HCT116 (cell line): ENCODE measurements around the gene BBX. TPM values are rescaled to one million over a fixed set of nuclear protein-coding genes. Genes with fewer than 3 reads are reported as not detected.

Experiments used
- ATAC-seq: fragments of 200-7000 bp; cut with Tn5 transposase; 2 replicates; pipeline ENCODE4 v1.9.1; 2020; ENCODE audit warnings: mild to moderate bottlenecking, moderate library complexity
- BruUV-seq: library from RNA; stranded (reverse); fragments of 400-500 nt; replicated peaks from 2 replicates; lab custom pipeline; 2021; lab: Mats Ljungman, UMichigan
- CTCF ChIA-PET: fragments of 300-600 bp; sonication (Branson Sonifier 250); formaldehyde crosslinking; loops from one replicate; lab custom pipeline; 2021; ENCODE audit warnings: antibody characterized with exemption; lab: Charles Lee
- POLR2A ChIA-PET: fragments of 300-600, 350-600 bp; sonication (Branson Sonifier 250); formaldehyde crosslinking; loops from one replicate; lab custom pipeline; 2021; ENCODE audit warnings: antibody characterized with exemption; lab: Charles Lee
- RAD21 ChIA-PET, 2 experiments: fragments of 300-600 bp; sonication (Branson Sonifier 250); formaldehyde crosslinking; loops; one replicate each; lab custom pipeline; 2023; ENCODE audit warnings: low total read pairs in 2 of 2; ENCODE audit not compliant: uncharacterized antibody in 2 of 2, unreplicated experiment in 2 of 2, low non-redundant PET in 1 of 2; lab: Charles Lee
- DNase-seq: peaks from one replicate; pipeline ENCODE4 v3.0.0-alpha.2; 2010; ENCODE audit warnings: low read depth, low spot score
- H2AFZ ChIP-seq: fragments of 200-600 bp; shearing (Covaris generic), sonication (generic); 2 replicates; pipeline ENCODE4 v1.6.1; 2017; ENCODE audit warnings: low read depth, mixed run types, mixed read lengths, antibody characterized with exemption, low read length; ENCODE audit not compliant: poor library complexity, severe bottlenecking
- H3K27ac ChIP-seq: 2 replicates; pipeline ENCODE4 v1.5.1; 2012; ENCODE audit warnings: low read depth, low read length
- H3K27me3 ChIP-seq: fragments of 200-600 bp; sonication (generic); 2 replicates; pipeline ENCODE4 v1.6.1; 2016; ENCODE audit warnings: mixed run types, low read length, mixed read lengths; ENCODE audit not compliant: insufficient read depth
- H3K36me3 ChIP-seq, 2 experiments: fragments of 200-500 bp in 1 of 2; fragments of 200-600 bp in 1 of 2; sonication (Bioruptor generic) in 1 of 2; sonication (generic) in 1 of 2; 2 replicates each; pipeline versions ENCODE4 v1.5.1 to v1.6.1; 2014 to 2016; ENCODE audit warnings: low read length in 2 of 2, inconsistent platforms in 1 of 2, mixed read lengths in 1 of 2, mixed run types in 1 of 2; ENCODE audit not compliant: insufficient read depth in 2 of 2, control insufficient read depth in 1 of 2
- H3K4me1 ChIP-seq, 2 experiments: fragments of 200-600 bp in 1 of 2; sonication (generic) in 1 of 2; 2 replicates each; pipeline versions ENCODE4 v1.5.1 to v1.6.1; 2012 to 2017; ENCODE audit warnings: low read length in 2 of 2, inconsistent platforms in 1 of 2, mild to moderate bottlenecking in 1 of 2, mixed read lengths in 1 of 2, mixed run types in 1 of 2, moderate library complexity in 1 of 2; ENCODE audit not compliant: insufficient read depth in 2 of 2, control insufficient read depth in 1 of 2
- H3K4me2 ChIP-seq: fragments of 200-600 bp; sonication (generic); 2 replicates; pipeline ENCODE4 v1.6.1; 2017; ENCODE audit warnings: mixed run types, low read length, mixed read lengths
- H3K4me3 ChIP-seq, 2 experiments: fragments of 200-600 bp in 1 of 2; sonication (generic) in 1 of 2; replicated peaks in 1 of 2; 2 replicates each; pipeline ENCODE4 v1.5.1; 2011 to 2016; ENCODE audit warnings: low read length in 2 of 2, control low read depth in 1 of 2, low read depth in 1 of 2, mild to moderate bottlenecking in 1 of 2, mixed read lengths in 1 of 2, mixed run types in 1 of 2
- H3K79me2 ChIP-seq: fragments of 200-600 bp; sonication (generic); 2 replicates; pipeline ENCODE4 v1.6.1; 2017; ENCODE audit warnings: mild to moderate bottlenecking, mixed run types, low read length, moderate library complexity, mixed read lengths; ENCODE audit not compliant: insufficient read depth
- H3K9ac ChIP-seq: fragments of 200-600 bp; sonication (generic); 2 replicates; pipeline ENCODE4 v1.6.1; 2016; ENCODE audit warnings: low read length, mixed read lengths
- H3K9me2 ChIP-seq: fragments of 200-600 bp; sonication (generic), shearing (Covaris generic); 2 replicates; pipeline ENCODE4 v1.6.1; 2017; ENCODE audit warnings: mixed run types, mild to moderate bottlenecking, moderate library complexity; ENCODE audit not compliant: insufficient read depth
- H3K9me3 ChIP-seq, 2 experiments: fragments of 200-500 bp in 1 of 2; fragments of 200-600 bp in 1 of 2; sonication (Bioruptor generic) in 1 of 2; sonication (generic) in 1 of 2; 2 replicates each; pipeline ENCODE4 v1.6.1; 2014 to 2017; ENCODE audit warnings: low read length in 2 of 2, mixed read lengths in 2 of 2, inconsistent platforms in 1 of 2, low read depth in 1 of 2, mild to moderate bottlenecking in 1 of 2, mixed run types in 1 of 2, moderate library complexity in 1 of 2; ENCODE audit not compliant: control insufficient read depth in 1 of 2, insufficient read depth in 1 of 2
- H4K20me1 ChIP-seq: fragments of 200-600 bp; sonication (generic), shearing (Covaris generic); 2 replicates; pipeline ENCODE4 v1.6.1; 2017; ENCODE audit warnings: mixed run types, mild to moderate bottlenecking, moderate library complexity; ENCODE audit not compliant: insufficient read depth
- CBX3 ChIP-seq: IDR thresholded peaks from 2 replicates; pipeline ENCODE4 v1.6.1; 2012; ENCODE audit warnings: low read depth
- EGR1 ChIP-seq: IDR thresholded peaks from 2 replicates; pipeline ENCODE4 v1.6.1; 2012; ENCODE audit warnings: low read depth
- ELF1 ChIP-seq: IDR thresholded peaks from 2 replicates; pipeline ENCODE4 v1.6.1; 2012; ENCODE audit warnings: low read depth, borderline replicate concordance
- EZH2 ChIP-seq: fragments of 200-600 bp; sonication (generic); IDR thresholded peaks from 2 replicates; pipeline ENCODE4 v1.6.1; 2017; ENCODE audit warnings: antibody characterized with exemption, mixed run types
- JUND ChIP-seq: IDR thresholded peaks from 2 replicates; pipeline ENCODE4 v1.6.1; 2012
- RAD21 ChIP-seq: IDR thresholded peaks from 2 replicates; pipeline ENCODE4 v1.6.1; 2012; ENCODE audit warnings: low read depth, mild to moderate bottlenecking
- REST ChIP-seq: IDR thresholded peaks from 2 replicates; pipeline ENCODE4 v1.6.1; 2012; ENCODE audit warnings: low read depth
- SRF ChIP-seq: IDR thresholded peaks from 2 replicates; pipeline ENCODE4 v1.6.1; 2012; ENCODE audit warnings: low read depth
- TCF7L2 ChIP-seq: IDR thresholded peaks from 2 replicates; pipeline ENCODE4 v1.7.0; 2011; ENCODE audit warnings: borderline replicate concordance, inconsistent platforms; ENCODE audit not compliant: insufficient read depth, insufficient read length; ENCODE audit errors: extremely low read depth
- ZFX ChIP-seq: fragments of 450-650 bp; IDR thresholded peaks from 2 replicates; pipeline ENCODE4 v1.6.1; 2017
- intact Hi-C: fragments of 100-400 bp; cut with micrococcal nuclease; formaldehyde crosslinking; loops from 2 replicates; pipeline ENCODE4 v1.10.0; 2022
- total RNA-seq: library from RNA; stranded (reverse); gene quantifications from one replicate; pipeline ENCODE4 v1.2.1, GENCODE V29; 2021; ENCODE audit not compliant: unreplicated experiment
- TF ChIP-seq, protein P1 (sequence below), 3 experiments: fragments of 200-600 bp in 1 of 3; sonication (generic) in 1 of 3; IDR thresholded peaks in 2 of 3; conservative IDR thresholded peaks in 1 of 3; 2 replicates each; pipeline ENCODE4 v1.5.1; 2012 to 2017; ENCODE audit warnings: low read depth in 2 of 3, low read length in 2 of 3, antibody characterized with exemption in 1 of 3, borderline replicate concordance in 1 of 3, control low read depth in 1 of 3, mild to moderate bottlenecking in 1 of 3, mixed read lengths in 1 of 3, mixed run types in 1 of 3, moderate library complexity in 1 of 3; ENCODE audit not compliant: insufficient read depth in 1 of 3
- TF ChIP-seq, protein P2 (sequence below): IDR thresholded peaks from 2 replicates; pipeline ENCODE4 v1.6.1; 2012

BBX gene
- total RNA-seq, 1 experiment from 2014 or later, result 55.6 TPM

DNA sequence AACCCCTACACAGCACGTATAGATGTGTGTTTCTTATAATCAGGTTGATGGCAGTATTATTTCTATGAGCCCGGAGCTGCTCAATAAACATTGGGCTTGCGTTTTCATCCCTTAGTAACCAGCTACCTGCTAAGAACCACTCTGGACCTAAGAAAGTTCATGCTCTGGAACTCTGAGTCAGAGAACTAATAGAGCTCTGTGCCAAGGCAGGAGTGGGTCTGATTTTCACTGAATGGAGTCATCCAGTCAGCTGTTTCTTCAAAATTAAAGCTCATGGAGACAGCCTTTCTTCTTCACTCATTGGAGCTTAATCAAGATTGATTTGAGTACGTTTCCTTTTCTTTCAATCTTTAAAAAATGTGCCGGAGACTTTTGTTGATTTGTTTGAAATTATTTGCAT, 145.7 kb downstream of the BBX start:
- no peak for TF ChIP-seq REST
- TF ChIP-seq, protein P1, sequence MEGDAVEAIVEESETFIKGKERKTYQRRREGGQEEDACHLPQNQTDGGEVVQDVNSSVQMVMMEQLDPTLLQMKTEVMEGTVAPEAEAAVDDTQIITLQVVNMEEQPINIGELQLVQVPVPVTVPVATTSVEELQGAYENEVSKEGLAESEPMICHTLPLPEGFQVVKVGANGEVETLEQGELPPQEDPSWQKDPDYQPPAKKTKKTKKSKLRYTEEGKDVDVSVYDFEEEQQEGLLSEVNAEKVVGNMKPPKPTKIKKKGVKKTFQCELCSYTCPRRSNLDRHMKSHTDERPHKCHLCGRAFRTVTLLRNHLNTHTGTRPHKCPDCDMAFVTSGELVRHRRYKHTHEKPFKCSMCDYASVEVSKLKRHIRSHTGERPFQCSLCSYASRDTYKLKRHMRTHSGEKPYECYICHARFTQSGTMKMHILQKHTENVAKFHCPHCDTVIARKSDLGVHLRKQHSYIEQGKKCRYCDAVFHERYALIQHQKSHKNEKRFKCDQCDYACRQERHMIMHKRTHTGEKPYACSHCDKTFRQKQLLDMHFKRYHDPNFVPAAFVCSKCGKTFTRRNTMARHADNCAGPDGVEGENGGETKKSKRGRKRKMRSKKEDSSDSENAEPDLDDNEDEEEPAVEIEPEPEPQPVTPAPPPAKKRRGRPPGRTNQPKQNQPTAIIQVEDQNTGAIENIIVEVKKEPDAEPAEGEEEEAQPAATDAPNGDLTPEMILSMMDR (IDR thresholded peaks at IDR 0.05 in 2 of 3, conservative IDR thresholded peaks at IDR 0.05 in 1 of 3; ENCODE audit: borderline replicate concordance in 1 of 3, insufficient read depth in 1 of 3, low read depth in 2 of 3, low read length in 2 of 3), result no peak
- TF ChIP-seq ZFX, result no peak
- no peak for TF ChIP-seq EGR1
- TF ChIP-seq CBX3, result no peak
- no peak for TF ChIP-seq TCF7L2
- no peak for TF ChIP-seq EZH2
- TF ChIP-seq, protein P2, sequence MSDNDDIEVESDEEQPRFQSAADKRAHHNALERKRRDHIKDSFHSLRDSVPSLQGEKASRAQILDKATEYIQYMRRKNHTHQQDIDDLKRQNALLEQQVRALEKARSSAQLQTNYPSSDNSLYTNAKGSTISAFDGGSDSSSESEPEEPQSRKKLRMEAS, result no peak
- TF ChIP-seq RAD21, result no peak
- no peak for TF ChIP-seq SRF
- no peak for TF ChIP-seq JUND
- TF ChIP-seq ELF1, result no peak
- TF ChIP-seq, all 23 proteins: peak for 0
- DNase-seq, result no peak
- ChIA-PET POLR2A (no interaction called here), RAD21 (no interaction called here), CTCF (interaction anchor here (0.7 to 1.4 kb wide), 3 partner anchors 8 to 73 kb away, joined by 3 to 6 read pairs (median 4); no protein-coding TSS in a partner anchor)
- H3K27ac ChIP-seq, result no peak overlapping the region
- no peaks in the 10 kb centered on the region for H3K79me2 ChIP-seq
- ATAC-seq, result no peak
- H3K9me3 ChIP-seq, result no peaks in the 10 kb centered on the region
- H3K4me1 ChIP-seq, result no peaks in the 10 kb centered on the region
- H3K36me3 ChIP-seq, result no peaks in the 10 kb centered on the region
- H2AFZ ChIP-seq, result no peak overlapping the region
- no peak overlapping the region for H3K4me3 ChIP-seq
- H3K9me2 ChIP-seq, result no peaks in the 10 kb centered on the region
- no peak overlapping the region for H3K4me2 ChIP-seq
- H4K20me1 ChIP-seq, result no peaks in the 10 kb centered on the region
- no peak overlapping the region for H3K9ac ChIP-seq
- no peaks in the 10 kb centered on the region for H3K27me3 ChIP-seq
- no TSS peak for BruUV-seq
- intact Hi-C loops, result loop anchor here (10.0 kb wide), 1 partner anchor 434 kb away; no protein-coding TSS in a partner anchor
